ENCODE measurements around the gene ANO9.

GRCh38 chr11:471468-472145 is 29.8 kb upstream of the ANO9 start:
- TF ChIP-seq CTCF (IDR thresholded peaks at IDR 0.05 in 8 of 11, conservative IDR thresholded peaks at IDR 0.05 in 3 of 11) (no peak), POLR2AphosphoS5 (IDR thresholded peaks at IDR 0.05) (no peak), POLR2A (IDR thresholded peaks at IDR 0.05) (no peak)

All from spleen (tissue), 7 donors.